Measurements from ENCODE around the gene OSBPL3.

DNA sequence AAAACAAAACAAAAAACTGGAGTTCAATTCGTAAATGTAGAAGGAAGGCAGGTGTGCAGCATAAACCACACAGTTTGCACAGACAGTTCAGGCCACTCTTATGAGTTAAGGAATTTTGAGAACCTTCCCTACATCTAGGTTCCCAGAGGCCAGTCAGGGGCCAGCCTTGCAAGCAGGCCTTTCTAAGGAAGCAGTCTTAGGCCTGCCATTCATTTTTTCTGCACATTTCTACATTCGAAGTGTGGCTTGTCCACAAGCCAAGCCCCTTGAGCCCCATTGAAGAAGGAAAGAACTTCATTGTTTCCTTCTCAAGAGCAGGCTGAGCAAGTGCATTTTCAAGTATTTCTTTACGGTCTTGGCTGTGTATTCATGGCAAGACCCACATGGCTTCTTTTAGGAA lies 11.4 kb upstream of the OSBPL3 start:
- TF ChIP-seq TAF1 (IDR thresholded peaks at IDR 0.05; ENCODE audit: low read depth) (no peak), EZH2 (IDR thresholded peaks at IDR 0.05; ENCODE audit: borderline replicate concordance, insufficient read depth, low read length, poor library complexity, severe bottlenecking) (no peak), EP300 (conservative IDR thresholded peaks at IDR 0.05; ENCODE audit: poor library complexity, severe bottlenecking) (no peak), RAD21 (conservative IDR thresholded peaks at IDR 0.05) (no peak), POLR2AphosphoS5 (IDR thresholded peaks at IDR 0.05) (no peak)
- TF ChIP-seq, protein P1, sequence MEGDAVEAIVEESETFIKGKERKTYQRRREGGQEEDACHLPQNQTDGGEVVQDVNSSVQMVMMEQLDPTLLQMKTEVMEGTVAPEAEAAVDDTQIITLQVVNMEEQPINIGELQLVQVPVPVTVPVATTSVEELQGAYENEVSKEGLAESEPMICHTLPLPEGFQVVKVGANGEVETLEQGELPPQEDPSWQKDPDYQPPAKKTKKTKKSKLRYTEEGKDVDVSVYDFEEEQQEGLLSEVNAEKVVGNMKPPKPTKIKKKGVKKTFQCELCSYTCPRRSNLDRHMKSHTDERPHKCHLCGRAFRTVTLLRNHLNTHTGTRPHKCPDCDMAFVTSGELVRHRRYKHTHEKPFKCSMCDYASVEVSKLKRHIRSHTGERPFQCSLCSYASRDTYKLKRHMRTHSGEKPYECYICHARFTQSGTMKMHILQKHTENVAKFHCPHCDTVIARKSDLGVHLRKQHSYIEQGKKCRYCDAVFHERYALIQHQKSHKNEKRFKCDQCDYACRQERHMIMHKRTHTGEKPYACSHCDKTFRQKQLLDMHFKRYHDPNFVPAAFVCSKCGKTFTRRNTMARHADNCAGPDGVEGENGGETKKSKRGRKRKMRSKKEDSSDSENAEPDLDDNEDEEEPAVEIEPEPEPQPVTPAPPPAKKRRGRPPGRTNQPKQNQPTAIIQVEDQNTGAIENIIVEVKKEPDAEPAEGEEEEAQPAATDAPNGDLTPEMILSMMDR (IDR thresholded peaks at IDR 0.05; ENCODE audit: poor library complexity, severe bottlenecking): no peak
- TF ChIP-seq, protein P2, sequence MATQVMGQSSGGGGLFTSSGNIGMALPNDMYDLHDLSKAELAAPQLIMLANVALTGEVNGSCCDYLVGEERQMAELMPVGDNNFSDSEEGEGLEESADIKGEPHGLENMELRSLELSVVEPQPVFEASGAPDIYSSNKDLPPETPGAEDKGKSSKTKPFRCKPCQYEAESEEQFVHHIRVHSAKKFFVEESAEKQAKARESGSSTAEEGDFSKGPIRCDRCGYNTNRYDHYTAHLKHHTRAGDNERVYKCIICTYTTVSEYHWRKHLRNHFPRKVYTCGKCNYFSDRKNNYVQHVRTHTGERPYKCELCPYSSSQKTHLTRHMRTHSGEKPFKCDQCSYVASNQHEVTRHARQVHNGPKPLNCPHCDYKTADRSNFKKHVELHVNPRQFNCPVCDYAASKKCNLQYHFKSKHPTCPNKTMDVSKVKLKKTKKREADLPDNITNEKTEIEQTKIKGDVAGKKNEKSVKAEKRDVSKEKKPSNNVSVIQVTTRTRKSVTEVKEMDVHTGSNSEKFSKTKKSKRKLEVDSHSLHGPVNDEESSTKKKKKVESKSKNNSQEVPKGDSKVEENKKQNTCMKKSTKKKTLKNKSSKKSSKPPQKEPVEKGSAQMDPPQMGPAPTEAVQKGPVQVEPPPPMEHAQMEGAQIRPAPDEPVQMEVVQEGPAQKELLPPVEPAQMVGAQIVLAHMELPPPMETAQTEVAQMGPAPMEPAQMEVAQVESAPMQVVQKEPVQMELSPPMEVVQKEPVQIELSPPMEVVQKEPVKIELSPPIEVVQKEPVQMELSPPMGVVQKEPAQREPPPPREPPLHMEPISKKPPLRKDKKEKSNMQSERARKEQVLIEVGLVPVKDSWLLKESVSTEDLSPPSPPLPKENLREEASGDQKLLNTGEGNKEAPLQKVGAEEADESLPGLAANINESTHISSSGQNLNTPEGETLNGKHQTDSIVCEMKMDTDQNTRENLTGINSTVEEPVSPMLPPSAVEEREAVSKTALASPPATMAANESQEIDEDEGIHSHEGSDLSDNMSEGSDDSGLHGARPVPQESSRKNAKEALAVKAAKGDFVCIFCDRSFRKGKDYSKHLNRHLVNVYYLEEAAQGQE (IDR thresholded peaks at IDR 0.05; ENCODE audit: borderline replicate concordance): no peak

Measured in neural cell (in vitro differentiated cells).